Stomach (tissue), 4 donors: ENCODE results near the gene CAMSAP1.

Experiments
- EP300 ChIP-seq: sonication (generic); formaldehyde crosslinking; IDR thresholded peaks from one replicate; pipeline ENCODE4 v1.6.1; 2017; ENCODE audit warnings: antibody characterized with exemption
- POLR2A ChIP-seq, 4 donors: fragments of 450-650 bp; IDR thresholded peaks; one replicate each; pipeline ENCODE4 v1.6.1; 2016; ENCODE audit warnings: antibody characterized with exemption in 4 of 4, control low read depth in 2 of 4, mild to moderate bottlenecking in 1 of 4, moderate library complexity in 1 of 4
- TF ChIP-seq, protein P1 (sequence below), 7 experiments: fragments of 450-650 bp in 4 of 7; fragments of 200-600 bp in 3 of 7; sonication (generic) in 3 of 7; IDR thresholded peaks; one replicate each; pipeline ENCODE4 v1.5.1; 2016 to 2019; ENCODE audit warnings: antibody characterized with exemption in 7 of 7, control low read depth in 2 of 7, mild to moderate bottlenecking in 1 of 7

- no peak for TF ChIP-seq POLR2A (IDR thresholded peaks at IDR 0.05)
- TF ChIP-seq, protein P1, sequence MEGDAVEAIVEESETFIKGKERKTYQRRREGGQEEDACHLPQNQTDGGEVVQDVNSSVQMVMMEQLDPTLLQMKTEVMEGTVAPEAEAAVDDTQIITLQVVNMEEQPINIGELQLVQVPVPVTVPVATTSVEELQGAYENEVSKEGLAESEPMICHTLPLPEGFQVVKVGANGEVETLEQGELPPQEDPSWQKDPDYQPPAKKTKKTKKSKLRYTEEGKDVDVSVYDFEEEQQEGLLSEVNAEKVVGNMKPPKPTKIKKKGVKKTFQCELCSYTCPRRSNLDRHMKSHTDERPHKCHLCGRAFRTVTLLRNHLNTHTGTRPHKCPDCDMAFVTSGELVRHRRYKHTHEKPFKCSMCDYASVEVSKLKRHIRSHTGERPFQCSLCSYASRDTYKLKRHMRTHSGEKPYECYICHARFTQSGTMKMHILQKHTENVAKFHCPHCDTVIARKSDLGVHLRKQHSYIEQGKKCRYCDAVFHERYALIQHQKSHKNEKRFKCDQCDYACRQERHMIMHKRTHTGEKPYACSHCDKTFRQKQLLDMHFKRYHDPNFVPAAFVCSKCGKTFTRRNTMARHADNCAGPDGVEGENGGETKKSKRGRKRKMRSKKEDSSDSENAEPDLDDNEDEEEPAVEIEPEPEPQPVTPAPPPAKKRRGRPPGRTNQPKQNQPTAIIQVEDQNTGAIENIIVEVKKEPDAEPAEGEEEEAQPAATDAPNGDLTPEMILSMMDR (IDR thresholded peaks at IDR 0.05): no peak
- TF ChIP-seq EP300: no peak
Measured at GRCh38 chr9:135939351-135940265, 32.3 kb upstream of the CAMSAP1 start.
